Caco-2 (cell line): ENCODE data around the gene RAPGEF5. TPM values are rescaled to one million over a fixed set of nuclear protein-coding genes. Genes with fewer than 3 reads are reported as not detected.

Experiments
- BruUV-seq: library from RNA; stranded (reverse); fragments of 400-500 nt; replicated peaks from 2 replicates; lab custom pipeline; 2021; lab: Mats Ljungman, UMichigan
- CTCF ChIA-PET: fragments of 300-600 bp; sonication (Branson Sonifier 250); formaldehyde crosslinking; loops from one replicate; lab custom pipeline; 2022; ENCODE audit warnings: antibody characterized with exemption; lab: Charles Lee
- POLR2A ChIA-PET: fragments of 300-600 bp; sonication (Branson Sonifier 250); formaldehyde crosslinking; loops from one replicate; lab custom pipeline; 2022; ENCODE audit warnings: antibody characterized with exemption; lab: Charles Lee
- DNase-seq, 2 experiments: peaks; one replicate each; pipeline versions ENCODE4 v3.0.0 to v3.0.0-alpha.2; 2020 to 2022
- H3K27me3 ChIP-seq: replicated peaks from 2 replicates; pipeline ENCODE4 v1.6.0; 2011; ENCODE audit warnings: low read length; ENCODE audit not compliant: control insufficient read depth, insufficient read depth
- H3K36me3 ChIP-seq: 2 replicates; pipeline ENCODE4 v1.5.1; 2011; ENCODE audit warnings: low read length; ENCODE audit not compliant: control insufficient read depth, insufficient read depth
- H3K4me1 ChIP-seq: fragments of 250-450 bp; sonication (Bioruptor Pico); 2 replicates; pipeline ENCODE4 v1.5.1; 2020; ENCODE audit warnings: mild to moderate bottlenecking
- H3K4me3 ChIP-seq: 2 replicates; pipeline ENCODE4 v1.5.1; 2011; ENCODE audit warnings: low read depth, mild to moderate bottlenecking, control low read depth, low read length
- H3K9me3 ChIP-seq: fragments of 250-450 bp; sonication (Bioruptor Pico); 2 replicates; pipeline ENCODE4 v1.5.1; 2020; ENCODE audit warnings: mild to moderate bottlenecking, moderate library complexity
- H3K27ac Mint-ChIP-seq: one replicate; pipeline ENCODE4 v1.8.0; 2022; ENCODE audit warnings: mixed read lengths; ENCODE audit not compliant: unreplicated experiment
- H3K27me3 Mint-ChIP-seq: one replicate; pipeline ENCODE4 v1.8.0; 2022; ENCODE audit warnings: mixed read lengths; ENCODE audit not compliant: insufficient read depth, unreplicated experiment
- H3K36me3 Mint-ChIP-seq: one replicate; pipeline ENCODE4 v1.8.0; 2022; ENCODE audit warnings: mild to moderate bottlenecking, mixed read lengths; ENCODE audit not compliant: insufficient read depth, unreplicated experiment
- H3K4me1 Mint-ChIP-seq: one replicate; pipeline ENCODE4 v1.8.0; 2022; ENCODE audit warnings: low read depth, mixed read lengths; ENCODE audit not compliant: unreplicated experiment
- H3K4me3 Mint-ChIP-seq: one replicate; pipeline ENCODE4 v1.8.0; 2022; ENCODE audit warnings: mild to moderate bottlenecking, moderate library complexity, mixed read lengths; ENCODE audit not compliant: unreplicated experiment
- H3K9me3 Mint-ChIP-seq: one replicate; pipeline ENCODE4 v1.8.0; 2022; ENCODE audit warnings: mixed read lengths; ENCODE audit not compliant: unreplicated experiment
- intact Hi-C: fragments of 100-400 bp; cut with micrococcal nuclease; formaldehyde crosslinking; loops from one replicate; pipeline ENCODE4 v1.10.0; 2022; ENCODE audit not compliant: unreplicated experiment
- total RNA-seq: library from RNA; stranded (reverse); gene quantifications from 2 replicates; pipeline ENCODE4 v1.2.3, GENCODE V29; 2022
- TF ChIP-seq, protein P1 (sequence below), 2 experiments: fragments of 200-600 bp in 1 of 2; IDR thresholded peaks; 1 replicate in 1 of 2; 2 replicates in 1 of 2; pipeline versions ENCODE4 v1.5.1 to v1.8.0; 2011 to 2022; ENCODE audit warnings: antibody characterized with exemption in 1 of 2, control low read depth in 1 of 2, inconsistent platforms in 1 of 2, low read depth in 1 of 2, low read length in 1 of 2, mild to moderate bottlenecking in 1 of 2, moderate library complexity in 1 of 2; ENCODE audit not compliant: insufficient read depth in 1 of 2, severe bottlenecking in 1 of 2, unreplicated experiment in 1 of 2

Gene RAPGEF5
- total RNA-seq, 1 experiment from 2014 or later, result 16.9 TPM

GRCh38 chr7:22193450-22193983 is 163.4 kb downstream of the RAPGEF5 start:
- POLR2A ChIA-PET, result no interaction called here
- H3K27me3 ChIP-seq, result no peaks in the 10 kb centered on the region
- no peaks in the 10 kb centered on the region for H3K36me3 ChIP-seq
- TF ChIP-seq, protein P1, sequence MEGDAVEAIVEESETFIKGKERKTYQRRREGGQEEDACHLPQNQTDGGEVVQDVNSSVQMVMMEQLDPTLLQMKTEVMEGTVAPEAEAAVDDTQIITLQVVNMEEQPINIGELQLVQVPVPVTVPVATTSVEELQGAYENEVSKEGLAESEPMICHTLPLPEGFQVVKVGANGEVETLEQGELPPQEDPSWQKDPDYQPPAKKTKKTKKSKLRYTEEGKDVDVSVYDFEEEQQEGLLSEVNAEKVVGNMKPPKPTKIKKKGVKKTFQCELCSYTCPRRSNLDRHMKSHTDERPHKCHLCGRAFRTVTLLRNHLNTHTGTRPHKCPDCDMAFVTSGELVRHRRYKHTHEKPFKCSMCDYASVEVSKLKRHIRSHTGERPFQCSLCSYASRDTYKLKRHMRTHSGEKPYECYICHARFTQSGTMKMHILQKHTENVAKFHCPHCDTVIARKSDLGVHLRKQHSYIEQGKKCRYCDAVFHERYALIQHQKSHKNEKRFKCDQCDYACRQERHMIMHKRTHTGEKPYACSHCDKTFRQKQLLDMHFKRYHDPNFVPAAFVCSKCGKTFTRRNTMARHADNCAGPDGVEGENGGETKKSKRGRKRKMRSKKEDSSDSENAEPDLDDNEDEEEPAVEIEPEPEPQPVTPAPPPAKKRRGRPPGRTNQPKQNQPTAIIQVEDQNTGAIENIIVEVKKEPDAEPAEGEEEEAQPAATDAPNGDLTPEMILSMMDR (IDR thresholded peaks at IDR 0.05; ENCODE audit: insufficient read depth in 1 of 2, low read depth in 1 of 2, low read length in 1 of 2, severe bottlenecking in 1 of 2, unreplicated experiment in 1 of 2), result no peak
- Mint-ChIP-seq H3K4me3 (no peak overlapping the region), H3K4me1 (peaks cover 15% of the 10 kb centered on the region), H3K9me3 (no peaks in the 10 kb centered on the region), H3K27me3 (no peaks in the 10 kb centered on the region), H3K36me3 (peaks cover 6% of the 10 kb centered on the region), H3K27ac (no peak overlapping the region)
- no peaks in the 10 kb centered on the region for H3K9me3 ChIP-seq
- no TSS peak for BruUV-seq
- no peak overlapping the region for H3K4me3 ChIP-seq
- intact Hi-C loops, result no loop called here
- CTCF ChIA-PET, result no interaction called here
- DNase-seq, result no peak
- no peaks in the 10 kb centered on the region; the same call in 1 of the 2 replicates for H3K4me1 ChIP-seq

DNA sequence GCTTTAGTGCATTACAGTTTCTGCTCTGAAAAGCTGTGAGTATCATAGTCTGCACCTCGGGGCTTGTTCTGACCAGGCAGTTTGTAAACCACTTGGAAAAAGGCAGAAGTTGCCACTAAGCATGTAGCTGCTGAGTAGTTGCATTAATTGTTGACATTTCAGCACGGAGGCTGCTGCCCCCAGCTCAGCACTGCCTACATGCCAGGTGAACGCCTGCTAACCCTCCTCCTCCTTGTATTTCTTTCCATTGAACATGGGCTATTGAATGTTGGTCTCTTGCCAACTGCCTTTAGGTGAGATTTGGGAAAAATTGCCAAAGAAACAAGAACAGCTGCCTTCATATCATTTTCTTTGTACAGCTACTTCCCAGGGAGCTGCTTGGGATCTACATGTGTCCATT is 164.2 kb downstream of the RAPGEF5 start:
- H3K4me1 Mint-ChIP-seq, result peaks cover 15% of the 10 kb centered on the region
- no peak for DNase-seq
- Histone ChIP-seq H3K4me3 (no peak overlapping the region), H3K27me3 (no peaks in the 10 kb centered on the region), H3K4me1 (no peaks in the 10 kb centered on the region; the same call in 1 of the 2 replicates), H3K9me3 (no peaks in the 10 kb centered on the region), H3K36me3 (no peaks in the 10 kb centered on the region; the same call in 1 of the 2 replicates)
- peaks cover 6% of the 10 kb centered on the region for H3K36me3 Mint-ChIP-seq
- H3K27me3 Mint-ChIP-seq, result no peaks in the 10 kb centered on the region
- no TSS peak for BruUV-seq
- ChIA-PET CTCF (interaction anchor here (0.6 kb wide), 1 partner anchor 163 kb away, joined by 3 read pairs; no protein-coding TSS in a partner anchor), POLR2A (no interaction called here)
- TF ChIP-seq, protein P1 (IDR thresholded peaks at IDR 0.05; ENCODE audit: insufficient read depth in 1 of 2, low read depth in 1 of 2, low read length in 1 of 2, severe bottlenecking in 1 of 2, unreplicated experiment in 1 of 2), result no peak
- H3K4me3 Mint-ChIP-seq, result no peak overlapping the region
- intact Hi-C loops, result no loop called here
- no peaks in the 10 kb centered on the region for H3K9me3 Mint-ChIP-seq
- H3K27ac Mint-ChIP-seq, result no peak overlapping the region

DNA sequence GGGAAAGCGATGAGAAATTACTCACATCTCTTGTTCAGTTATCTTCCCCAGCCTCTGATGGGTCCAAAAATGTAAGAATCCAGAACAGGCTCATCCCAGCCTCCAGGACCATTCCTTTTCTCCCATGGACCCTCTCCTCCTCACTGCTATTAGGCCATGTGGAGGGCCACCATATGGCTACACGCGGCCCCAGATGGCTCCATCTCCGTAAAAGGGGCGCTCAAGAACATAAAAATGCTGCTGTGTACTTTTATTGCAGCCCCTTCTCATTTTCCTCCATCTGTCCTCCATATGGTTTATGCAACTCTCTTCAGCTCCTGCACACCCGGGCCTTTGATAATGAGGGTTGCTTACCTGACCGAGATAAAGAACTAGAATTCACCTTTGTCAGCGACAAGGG is 166.2 kb downstream of the RAPGEF5 start:
- Mint-ChIP-seq H3K36me3 (peaks cover 6% of the 10 kb centered on the region), H3K27ac (no peak overlapping the region), H3K27me3 (no peaks in the 10 kb centered on the region), H3K9me3 (no peaks in the 10 kb centered on the region), H3K4me1 (peaks cover 9% of the 10 kb centered on the region), H3K4me3 (no peak overlapping the region)
- H3K27me3 ChIP-seq, result no peaks in the 10 kb centered on the region
- intact Hi-C loops, result no loop called here
- TF ChIP-seq, protein P1 (IDR thresholded peaks at IDR 0.05; ENCODE audit: insufficient read depth in 1 of 2, low read depth in 1 of 2, low read length in 1 of 2, severe bottlenecking in 1 of 2, unreplicated experiment in 1 of 2), result no peak
- CTCF ChIA-PET, result no interaction called here
- POLR2A ChIA-PET, result no interaction called here
- H3K4me1 ChIP-seq, result no peaks in the 10 kb centered on the region; the same call in 1 of the 2 replicates
- BruUV-seq, result no TSS peak
- H3K9me3 ChIP-seq, result no peaks in the 10 kb centered on the region
- no peaks in the 10 kb centered on the region; the same call in 1 of the 2 replicates for H3K36me3 ChIP-seq
- no peak for DNase-seq
- H3K4me3 ChIP-seq, result no peak overlapping the region
